Naive thymus-derived CD8-positive, alpha-beta T cell (primary cell): ENCODE data around the gene MCAM. TPM values are rescaled to one million over a fixed set of nuclear protein-coding genes. Genes with fewer than 3 reads are reported as not detected.

Source experiments
- ATAC-seq, 2 donors: fragments of 150-1000 bp; cut with Tn5 transposase in 1 of 2; sonication (Bioruptor Pico), chemical (Tn5 transposase) in 1 of 2; 1 replicate in 1 of 2; 2 replicates in 1 of 2; pipeline ENCODE4 v1.10.0; 2021; ENCODE audit warnings: mild to moderate bottlenecking in 2 of 2, moderate library complexity in 2 of 2
- POLR2A ChIA-PET: fragments of 350-600 bp; sonication (Branson Sonifier 250); formaldehyde crosslinking; loops from one replicate; lab custom pipeline; 2021; ENCODE audit warnings: antibody characterized with exemption; lab: Charles Lee
- DNase-seq, 10 donors: peaks; one replicate each; pipeline versions ENCODE4 v3.0.0 to v3.0.0-alpha.2; 2020 to 2022
- H3K27ac Mint-ChIP-seq, 10 donors: one replicate each; pipeline ENCODE4 v1.8.0; 2020 to 2022; ENCODE audit warnings: mild to moderate bottlenecking in 10 of 10, mixed read lengths in 10 of 10, moderate library complexity in 4 of 10, inconsistent platforms in 1 of 10
- H3K27me3 Mint-ChIP-seq, 5 donors: one replicate each; pipeline ENCODE4 v1.8.0; 2021 to 2022; ENCODE audit warnings: mixed read lengths in 5 of 5
- H3K36me3 Mint-ChIP-seq, 3 donors: one replicate each; pipeline ENCODE4 v1.8.0; 2020 to 2022; ENCODE audit warnings: mixed read lengths in 3 of 3, mild to moderate bottlenecking in 2 of 3, inconsistent platforms in 1 of 3
- H3K4me1 Mint-ChIP-seq, 4 donors: one replicate each; pipeline ENCODE4 v1.8.0; 2021 to 2022; ENCODE audit warnings: mixed read lengths in 4 of 4
- H3K4me3 Mint-ChIP-seq, 10 donors: one replicate each; pipeline ENCODE4 v1.8.0; 2020 to 2022; ENCODE audit warnings: mild to moderate bottlenecking in 10 of 10, mixed read lengths in 10 of 10, moderate library complexity in 6 of 10, inconsistent platforms in 1 of 10
- H3K9me3 Mint-ChIP-seq, 9 donors: one replicate each; pipeline ENCODE4 v1.8.0; 2020 to 2022; ENCODE audit warnings: mixed read lengths in 9 of 9, mild to moderate bottlenecking in 3 of 9, inconsistent platforms in 1 of 9, moderate library complexity in 1 of 9
- polyA plus RNA-seq, 3 donors: library from polyadenylated mRNA; unstranded; fragments of 300-500 nt; fragmentation: Illumina TruSeq; gene quantifications; one replicate each; pipeline ENCODE4 v1.2.3, GENCODE V29; 2021
- total RNA-seq, 8 experiments: library from RNA in 2 of 8; stranded (reverse) in 2 of 8; gene quantifications; one replicate each; pipeline ENCODE4 v1.2.3 and lab custom pipeline; 2021 to 2026

The MCAM gene
- total and polyA plus RNA-seq, 5 experiments from 2014 or later, result 0.33 to 1.2 (median 0.55) TPM

GRCh38 chr11:119297938-119298337 lies 19.0 kb downstream of the MCAM start:
- H3K4me1 Mint-ChIP-seq, result peaks cover 0 to 5% (median under 1%) of the 10 kb centered on the region in 4 donors
- H3K4me3 Mint-ChIP-seq, result no peak overlapping the region
- H3K27ac Mint-ChIP-seq, result peak overlapping the region in 2 of 10 donors; percentile 13 to 35
- no peaks in the 10 kb centered on the region for H3K27me3 Mint-ChIP-seq
- ATAC-seq (no peak), DNase-seq (no peak)
- no peaks in the 10 kb centered on the region for H3K9me3 Mint-ChIP-seq
- POLR2A ChIA-PET, result interaction anchor here (0.9 to 1.1 kb wide), 2 partner anchors 10 to 92 kb away, joined by 3 read pairs; partner anchors contain the start of gene CBL
- H3K36me3 Mint-ChIP-seq, result peaks cover 11 to 86% (median 22%) of the 10 kb centered on the region in 3 donors

GRCh38 chr11:119295178-119295577 lies 21.8 kb downstream of the MCAM start:
- Mint-ChIP-seq H3K4me3 (no peak overlapping the region), H3K27ac (no peak overlapping the region), H3K4me1 (no peaks in the 10 kb centered on the region), H3K27me3 (no peaks in the 10 kb centered on the region), H3K36me3 (peaks cover 6 to 78% (median 15%) of the 10 kb centered on the region in 3 donors), H3K9me3 (no peaks in the 10 kb centered on the region)
- ATAC-seq (no peak), DNase-seq (no peak)
- POLR2A ChIA-PET, result no interaction called here

GRCh38 chr11:119293461-119293860 lies 23.5 kb downstream of the MCAM start:
- ATAC-seq (no peak), DNase-seq (no peak)
- H3K36me3 Mint-ChIP-seq, result peaks cover 4 to 70% (median 10%) of the 10 kb centered on the region in 3 donors
- H3K27ac Mint-ChIP-seq, result no peak overlapping the region
- H3K4me3 Mint-ChIP-seq, result no peak overlapping the region
- no peaks in the 10 kb centered on the region for H3K27me3 Mint-ChIP-seq
- no peaks in the 10 kb centered on the region for H3K9me3 Mint-ChIP-seq
- POLR2A ChIA-PET, result no interaction called here
- H3K4me1 Mint-ChIP-seq, result no peaks in the 10 kb centered on the region

GRCh38 chr11:119290894-119291497 lies 25.9 kb downstream of the MCAM start:
- POLR2A ChIA-PET, result no interaction called here

GRCh38 chr11:119288219-119288618 lies 28.7 kb downstream of the MCAM start:
- no peaks in the 10 kb centered on the region for H3K27me3 Mint-ChIP-seq
- ATAC-seq, result no peak
- no peaks in the 10 kb centered on the region for H3K9me3 Mint-ChIP-seq
- peaks cover 8 to 71% (median 21%) of the 10 kb centered on the region in 3 donors for H3K36me3 Mint-ChIP-seq
- peaks cover 9 to 15% (median 13%) of the 10 kb centered on the region in 4 donors for H3K4me1 Mint-ChIP-seq
- POLR2A ChIA-PET, result interaction anchor here (0.5 to 1.2 kb wide), 4 partner anchors 9 to 246 kb away, joined by 3 to 4 read pairs (median 3); partner anchors contain the start of gene CBL
- no peak overlapping the region for H3K4me3 Mint-ChIP-seq
- no peak for DNase-seq
- H3K27ac Mint-ChIP-seq, result peak overlapping the region in 4 of 10 donors; percentile 13 to 27 (median 22)

More at GRCh38 chr11:119290894-119291497, 25.9 kb downstream of the MCAM start:
- DNase-seq (no peak), ATAC-seq (no peak)
- Mint-ChIP-seq H3K9me3 (no peaks in the 10 kb centered on the region), H3K27ac (peak overlapping the region in 1 of 10 donors; percentile 24), H3K27me3 (no peaks in the 10 kb centered on the region), H3K36me3 (peaks cover 8 to 71% (median 16%) of the 10 kb centered on the region in 3 donors), H3K4me3 (no peak overlapping the region), H3K4me1 (peaks cover 0 to 5% (median under 1%) of the 10 kb centered on the region in 4 donors)

- Mint-ChIP-seq H3K4me3 (no peak overlapping the region), H3K4me1 (peaks cover 21 to 36% (median 29%) of the 10 kb centered on the region in 4 donors), H3K36me3 (peaks cover 8 to 57% (median 14%) of the 10 kb centered on the region in 3 donors), H3K9me3 (no peaks in the 10 kb centered on the region), H3K27ac (peak overlapping the region in 3 of 10 donors; percentile 53 to 79 (median 63)), H3K27me3 (no peaks in the 10 kb centered on the region)
- ATAC-seq, result no peak
- no peak for DNase-seq
- POLR2A ChIA-PET, result interaction anchor here (0.6 to 4.9 kb wide), 2 partner anchors 79 to 768 kb away, joined by 6 to 56 read pairs; partner anchors contain the start of gene CBL
Observed at GRCh38 chr11:119285431-119285830, 31.5 kb downstream of the MCAM start.

- POLR2A ChIA-PET, result interaction anchor here (0.6 to 4.9 kb wide), 7 partner anchors 22 to 833 kb away, joined by 3 to 56 read pairs (median 4); partner anchors contain the start of gene CBL
- H3K4me3 Mint-ChIP-seq, result peak overlapping the region in 3 of 10 donors; percentile 1 to 22 (median 9)
- H3K4me1 Mint-ChIP-seq, result peaks cover 23 to 36% (median 29%) of the 10 kb centered on the region in 4 donors
- H3K36me3 Mint-ChIP-seq, result peaks cover 8 to 64% (median 16%) of the 10 kb centered on the region in 3 donors
- DNase-seq, result peak in 7 of 10 donors; percentile 4 to 72 (median 41)
- H3K27ac Mint-ChIP-seq, result peak overlapping the region in 9 of 10 donors; percentile 33 to 86 (median 74)
- H3K9me3 Mint-ChIP-seq, result no peaks in the 10 kb centered on the region
- H3K27me3 Mint-ChIP-seq, result no peaks in the 10 kb centered on the region
- ATAC-seq, result peak; percentile 95 to 98
Observed at GRCh38 chr11:119284344-119285157, 32.4 kb downstream of the MCAM start.

- ATAC-seq (no peak), DNase-seq (no peak)
- H3K4me3 Mint-ChIP-seq, result peak overlapping the region in 1 of 10 donors; percentile 11
- POLR2A ChIA-PET, result interaction anchor here (0.8 to 4.9 kb wide), 5 partner anchors 13 to 76 kb away, joined by 3 to 56 read pairs (median 3); partner anchors contain the start of gene CBL
- peaks cover 23 to 36% (median 29%) of the 10 kb centered on the region in 4 donors for H3K4me1 Mint-ChIP-seq
- no peaks in the 10 kb centered on the region for H3K27me3 Mint-ChIP-seq
- H3K36me3 Mint-ChIP-seq, result peaks cover 4 to 65% (median 16%) of the 10 kb centered on the region in 3 donors
- H3K9me3 Mint-ChIP-seq, result no peaks in the 10 kb centered on the region
- peak overlapping the region in 9 of 10 donors; percentile 0 to 92 (median 60) for H3K27ac Mint-ChIP-seq
Observed at GRCh38 chr11:119282495-119282894, 34.4 kb downstream of the MCAM start.

GRCh38 chr11:119277660-119278059 lies 39.3 kb downstream of the MCAM start:
- Mint-ChIP-seq H3K36me3 (peaks cover 0 to 79% (median 12%) of the 10 kb centered on the region in 3 donors), H3K27me3 (no peaks in the 10 kb centered on the region), H3K4me3 (no peak overlapping the region), H3K27ac (no peak overlapping the region), H3K4me1 (peaks cover 8 to 22% (median 15%) of the 10 kb centered on the region in 4 donors), H3K9me3 (no peaks in the 10 kb centered on the region)
- ATAC-seq, result no peak
- no peak for DNase-seq
- POLR2A ChIA-PET, result interaction anchor here (0.7 to 1.9 kb wide), 3 partner anchors 11 to 72 kb away, joined by 3 to 10 read pairs (median 4); partner anchors contain the start of gene CBL

- no peaks in the 10 kb centered on the region for H3K27me3 Mint-ChIP-seq
- peaks cover 0 to 64% (median 12%) of the 10 kb centered on the region in 3 donors for H3K36me3 Mint-ChIP-seq
- peak overlapping the region in 2 of 10 donors; percentile 65 to 80 for H3K27ac Mint-ChIP-seq
- H3K9me3 Mint-ChIP-seq, result no peaks in the 10 kb centered on the region
- no peak overlapping the region for H3K4me3 Mint-ChIP-seq
- H3K4me1 Mint-ChIP-seq, result peaks cover 2 to 21% (median 9%) of the 10 kb centered on the region in 4 donors
- DNase-seq, result no peak
- POLR2A ChIA-PET, result interaction anchor here (1.2 kb wide), 1 partner anchor 10 kb away, joined by 6 read pairs; no protein-coding TSS in a partner anchor
- ATAC-seq, result no peak
Observed at GRCh38 chr11:119273721-119274120, 43.2 kb downstream of the MCAM start.

- Mint-ChIP-seq H3K27me3 (no peaks in the 10 kb centered on the region), H3K9me3 (no peaks in the 10 kb centered on the region), H3K27ac (peak overlapping the region; percentile 86 to 96 (median 90)), H3K36me3 (peaks cover 0 to 9% (median 2%) of the 10 kb centered on the region in 3 donors), H3K4me1 (peaks cover 20 to 52% (median 26%) of the 10 kb centered on the region in 4 donors), H3K4me3 (peak overlapping the region; percentile 1 to 86 (median 76))
- POLR2A ChIA-PET, result interaction anchor here (1.1 to 2.9 kb wide), 4 partner anchors 23 to 61 kb away, joined by 3 to 19 read pairs (median 11); partner anchors contain the start of gene CBL
- DNase-seq, result no peak
- ATAC-seq, result no peak
Observed at GRCh38 chr11:119267645-119268044, 49.3 kb downstream of the MCAM start.
